ENCODE results near the gene USF1.

DNA sequence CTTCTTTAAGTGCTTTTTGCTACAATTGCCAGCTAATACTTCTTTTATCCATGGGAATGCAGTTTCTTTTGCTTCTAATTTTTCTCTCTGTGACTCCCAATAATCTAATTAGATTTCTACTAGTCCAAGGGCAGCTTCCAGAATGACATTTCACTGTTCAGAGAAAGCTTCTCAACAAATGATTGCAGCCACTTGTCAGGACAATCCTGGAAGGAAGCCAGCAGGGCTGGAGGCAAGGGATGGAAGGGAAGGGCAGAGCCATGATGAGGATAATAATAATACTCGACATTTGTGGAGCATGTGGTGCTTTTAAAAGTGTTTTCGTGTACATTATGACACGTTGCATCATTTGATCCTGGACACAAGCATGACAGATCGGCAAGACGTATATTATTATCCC is 44.3 kb downstream of the USF1 start:
- no peak for TF ChIP-seq POLR2AphosphoS5 (IDR thresholded peaks at IDR 0.05)
- TF ChIP-seq, protein P1, sequence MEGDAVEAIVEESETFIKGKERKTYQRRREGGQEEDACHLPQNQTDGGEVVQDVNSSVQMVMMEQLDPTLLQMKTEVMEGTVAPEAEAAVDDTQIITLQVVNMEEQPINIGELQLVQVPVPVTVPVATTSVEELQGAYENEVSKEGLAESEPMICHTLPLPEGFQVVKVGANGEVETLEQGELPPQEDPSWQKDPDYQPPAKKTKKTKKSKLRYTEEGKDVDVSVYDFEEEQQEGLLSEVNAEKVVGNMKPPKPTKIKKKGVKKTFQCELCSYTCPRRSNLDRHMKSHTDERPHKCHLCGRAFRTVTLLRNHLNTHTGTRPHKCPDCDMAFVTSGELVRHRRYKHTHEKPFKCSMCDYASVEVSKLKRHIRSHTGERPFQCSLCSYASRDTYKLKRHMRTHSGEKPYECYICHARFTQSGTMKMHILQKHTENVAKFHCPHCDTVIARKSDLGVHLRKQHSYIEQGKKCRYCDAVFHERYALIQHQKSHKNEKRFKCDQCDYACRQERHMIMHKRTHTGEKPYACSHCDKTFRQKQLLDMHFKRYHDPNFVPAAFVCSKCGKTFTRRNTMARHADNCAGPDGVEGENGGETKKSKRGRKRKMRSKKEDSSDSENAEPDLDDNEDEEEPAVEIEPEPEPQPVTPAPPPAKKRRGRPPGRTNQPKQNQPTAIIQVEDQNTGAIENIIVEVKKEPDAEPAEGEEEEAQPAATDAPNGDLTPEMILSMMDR (IDR thresholded peaks at IDR 0.05 in 8 of 11, conservative IDR thresholded peaks at IDR 0.05 in 3 of 11), result no peak

Measured in spleen (tissue), 7 donors.